Gastroesophageal sphincter (tissue), 3 donors: ENCODE data around the gene ARAP3.

Experiments
- EP300 ChIP-seq: sonication (generic); formaldehyde crosslinking; IDR thresholded peaks from one replicate; pipeline ENCODE4 v1.6.1; 2017; ENCODE audit warnings: antibody characterized with exemption, mild to moderate bottlenecking
- POLR2A ChIP-seq, 2 donors: fragments of 450-650 bp; IDR thresholded peaks; one replicate each; pipeline ENCODE4 v1.6.1; 2017; ENCODE audit warnings: antibody characterized with exemption in 2 of 2, mild to moderate bottlenecking in 2 of 2, moderate library complexity in 1 of 2
- TF ChIP-seq, protein P1 (sequence below), 4 experiments: fragments of 200-600 bp in 2 of 4; fragments of 450-650 bp in 2 of 4; sonication (generic) in 1 of 4; IDR thresholded peaks; one replicate each; pipeline ENCODE4 v1.5.1; 2017 to 2019; ENCODE audit warnings: antibody characterized with exemption in 4 of 4, mild to moderate bottlenecking in 2 of 4, moderate library complexity in 2 of 4

DNA sequence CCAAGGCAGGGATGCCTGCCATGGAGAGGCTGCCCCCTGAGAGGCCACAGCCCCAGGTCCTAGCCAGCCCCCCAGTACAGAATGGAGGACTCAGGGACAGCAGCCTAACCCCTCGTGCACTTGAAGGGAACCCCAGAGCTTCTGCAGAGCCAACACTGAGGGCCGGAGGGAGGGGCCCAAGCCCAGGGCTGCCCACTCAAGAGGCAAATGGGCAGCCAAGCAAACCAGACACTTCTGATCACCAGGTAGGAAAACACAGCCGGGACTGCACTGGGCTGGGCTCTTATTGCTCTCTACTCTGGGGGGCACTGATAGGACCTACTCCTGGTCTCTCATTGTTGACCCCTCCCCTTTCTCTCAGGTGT is 42.0 kb downstream of the ARAP3 start:
- TF ChIP-seq, protein P1, sequence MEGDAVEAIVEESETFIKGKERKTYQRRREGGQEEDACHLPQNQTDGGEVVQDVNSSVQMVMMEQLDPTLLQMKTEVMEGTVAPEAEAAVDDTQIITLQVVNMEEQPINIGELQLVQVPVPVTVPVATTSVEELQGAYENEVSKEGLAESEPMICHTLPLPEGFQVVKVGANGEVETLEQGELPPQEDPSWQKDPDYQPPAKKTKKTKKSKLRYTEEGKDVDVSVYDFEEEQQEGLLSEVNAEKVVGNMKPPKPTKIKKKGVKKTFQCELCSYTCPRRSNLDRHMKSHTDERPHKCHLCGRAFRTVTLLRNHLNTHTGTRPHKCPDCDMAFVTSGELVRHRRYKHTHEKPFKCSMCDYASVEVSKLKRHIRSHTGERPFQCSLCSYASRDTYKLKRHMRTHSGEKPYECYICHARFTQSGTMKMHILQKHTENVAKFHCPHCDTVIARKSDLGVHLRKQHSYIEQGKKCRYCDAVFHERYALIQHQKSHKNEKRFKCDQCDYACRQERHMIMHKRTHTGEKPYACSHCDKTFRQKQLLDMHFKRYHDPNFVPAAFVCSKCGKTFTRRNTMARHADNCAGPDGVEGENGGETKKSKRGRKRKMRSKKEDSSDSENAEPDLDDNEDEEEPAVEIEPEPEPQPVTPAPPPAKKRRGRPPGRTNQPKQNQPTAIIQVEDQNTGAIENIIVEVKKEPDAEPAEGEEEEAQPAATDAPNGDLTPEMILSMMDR (IDR thresholded peaks at IDR 0.05), result no peak
- TF ChIP-seq POLR2A (IDR thresholded peaks at IDR 0.05) (no peak), EP300 (no peak)
